ENCODE data around the gene PIEZO1.

PIEZO1 gene

GRCh38 chr16:88724855-88725555 lies 60.0 kb downstream of the PIEZO1 start:
- DNase-seq (ENCODE audit: low read depth): no peak
- H3K4me3 ChIP-seq (ENCODE audit: low read depth, low read length): no peak overlapping the region

GRCh38 chr16:88723911-88724310 lies 61.1 kb downstream of the PIEZO1 start:
- TF ChIP-seq, protein P1, sequence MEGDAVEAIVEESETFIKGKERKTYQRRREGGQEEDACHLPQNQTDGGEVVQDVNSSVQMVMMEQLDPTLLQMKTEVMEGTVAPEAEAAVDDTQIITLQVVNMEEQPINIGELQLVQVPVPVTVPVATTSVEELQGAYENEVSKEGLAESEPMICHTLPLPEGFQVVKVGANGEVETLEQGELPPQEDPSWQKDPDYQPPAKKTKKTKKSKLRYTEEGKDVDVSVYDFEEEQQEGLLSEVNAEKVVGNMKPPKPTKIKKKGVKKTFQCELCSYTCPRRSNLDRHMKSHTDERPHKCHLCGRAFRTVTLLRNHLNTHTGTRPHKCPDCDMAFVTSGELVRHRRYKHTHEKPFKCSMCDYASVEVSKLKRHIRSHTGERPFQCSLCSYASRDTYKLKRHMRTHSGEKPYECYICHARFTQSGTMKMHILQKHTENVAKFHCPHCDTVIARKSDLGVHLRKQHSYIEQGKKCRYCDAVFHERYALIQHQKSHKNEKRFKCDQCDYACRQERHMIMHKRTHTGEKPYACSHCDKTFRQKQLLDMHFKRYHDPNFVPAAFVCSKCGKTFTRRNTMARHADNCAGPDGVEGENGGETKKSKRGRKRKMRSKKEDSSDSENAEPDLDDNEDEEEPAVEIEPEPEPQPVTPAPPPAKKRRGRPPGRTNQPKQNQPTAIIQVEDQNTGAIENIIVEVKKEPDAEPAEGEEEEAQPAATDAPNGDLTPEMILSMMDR (IDR thresholded peaks at IDR 0.05; ENCODE audit: low read depth, low read length, missing control alignments): no peak
- DNase-seq (ENCODE audit: low read depth): no peak
- no peak overlapping the region for H3K4me3 ChIP-seq (ENCODE audit: low read depth, low read length)

More at GRCh38 chr16:88724855-88725555, 60.0 kb downstream of the PIEZO1 start:
- TF ChIP-seq, protein P1 (IDR thresholded peaks at IDR 0.05; ENCODE audit: low read depth, low read length, missing control alignments): no peak

GRCh38 chr16:88723507-88723887 lies 61.5 kb downstream of the PIEZO1 start:
- no peak overlapping the region for H3K4me3 ChIP-seq (ENCODE audit: low read depth, low read length)
- TF ChIP-seq, protein P1 (IDR thresholded peaks at IDR 0.05; ENCODE audit: low read depth, low read length, missing control alignments): no peak

GRCh38 chr16:88722784-88723506 lies 62.1 kb downstream of the PIEZO1 start:
- H3K4me3 ChIP-seq (ENCODE audit: low read depth, low read length): no peak overlapping the region
- TF ChIP-seq, protein P1 (IDR thresholded peaks at IDR 0.05; ENCODE audit: low read depth, low read length, missing control alignments): no peak
- no peak for DNase-seq (ENCODE audit: low read depth)

More at GRCh38 chr16:88723507-88723887, 61.5 kb downstream of the PIEZO1 start:
- no peak for DNase-seq (ENCODE audit: low read depth)

GRCh38 chr16:88721815-88722755 lies 62.9 kb downstream of the PIEZO1 start:
- TF ChIP-seq, protein P1 (IDR thresholded peaks at IDR 0.05; ENCODE audit: low read depth, low read length, missing control alignments): no peak
- DNase-seq (ENCODE audit: low read depth): no peak
- no peak overlapping the region for H3K4me3 ChIP-seq (ENCODE audit: low read depth, low read length)

GRCh38 chr16:88721236-88721635 lies 63.8 kb downstream of the PIEZO1 start:
- TF ChIP-seq, protein P1 (IDR thresholded peaks at IDR 0.05; ENCODE audit: low read depth, low read length, missing control alignments): no peak
- no peak for DNase-seq (ENCODE audit: low read depth)

More at GRCh38 chr16:88721236-88721635, 63.8 kb downstream of the PIEZO1 start:
- H3K4me3 ChIP-seq (ENCODE audit: low read depth, low read length): no peak overlapping the region
